ENCODE measurements around the gene TPD52L2.

GRCh38 chr20:63836458-63837344, 28.4 kb upstream of the TPD52L2 start:
- no peak for TF ChIP-seq CTCF (conservative IDR thresholded peaks at IDR 0.05; ENCODE audit: low read length)
- TF ChIP-seq EZH2phosphoT487 (IDR thresholded peaks at IDR 0.05; ENCODE audit: borderline replicate concordance), result no peak

Data from Loucy (cell line).